B cell (primary cell): ENCODE data around the gene ITGAE. TPM values are rescaled to one million over a fixed set of nuclear protein-coding genes. Genes with fewer than 3 reads are reported as not detected.
A peak's percentile ranks its signal among the peaks of the same experiment; 100 is the strongest.

Experiments used
- ATAC-seq: fragments of 200-7000 bp; cut with Tn5 transposase; one replicate; pipeline ENCODE4 v1.10.0; 2021; ENCODE audit warnings: low read depth, mild to moderate bottlenecking, moderate number of reproducible peaks, moderate library complexity
- CTCF ChIA-PET: fragments of 350-600 bp; sonication (Branson Sonifier 250); formaldehyde crosslinking; loops from one replicate; lab custom pipeline; 2021; ENCODE audit warnings: antibody characterized with exemption, inconsistent platforms; lab: Charles Lee
- POLR2A ChIA-PET: fragments of 350-600 bp; sonication (Branson Sonifier 250); formaldehyde crosslinking; loops from one replicate; lab custom pipeline; 2021; ENCODE audit warnings: antibody characterized with exemption; lab: Charles Lee
- DNase-seq: peaks from one replicate; pipeline ENCODE4 v3.0.0; 2013
- H2AFZ ChIP-seq: 2 replicates; pipeline ENCODE4 v1.6.1; 2012; ENCODE audit warnings: mild to moderate bottlenecking, low read depth, low read length; ENCODE audit not compliant: insufficient read depth, poor library complexity, severe bottlenecking
- H3K27ac ChIP-seq, 2 donors: 1 replicate in 1 of 2; 2 replicates in 1 of 2; pipeline ENCODE4 v1.5.1; 2012 to 2013; ENCODE audit warnings: low read length in 2 of 2, mild to moderate bottlenecking in 2 of 2, moderate library complexity in 1 of 2
- H3K27me3 ChIP-seq, 4 experiments: fragments of 200-600 bp in 1 of 4; sonication (generic) in 1 of 4; replicated peaks in 1 of 4; 1 replicate in 2 of 4; 2 replicates in 2 of 4; pipeline versions ENCODE4 v1.6.1 to v1.7.0; 2013 to 2016; ENCODE audit warnings: low read length in 3 of 4, mild to moderate bottlenecking in 2 of 4, mixed read lengths in 1 of 4, moderate library complexity in 1 of 4; ENCODE audit not compliant: insufficient read depth in 4 of 4, control insufficient read depth in 3 of 4; ENCODE audit errors: control extremely low read depth in 1 of 4
- H3K36me3 ChIP-seq, 2 experiments: replicated peaks in 1 of 2; 1 replicate in 1 of 2; 2 replicates in 1 of 2; pipeline versions ENCODE4 v1.6.1 to v1.7.1; 2013; ENCODE audit warnings: low read length in 1 of 2; ENCODE audit not compliant: insufficient read depth in 2 of 2, control insufficient read depth in 1 of 2; ENCODE audit errors: control extremely low read depth in 1 of 2, extremely low read depth in 1 of 2
- H3K4me1 ChIP-seq, 2 donors: fragments of 200-600 bp in 1 of 2; sonication (generic) in 1 of 2; 1 replicate in 1 of 2; 2 replicates in 1 of 2; pipeline versions ENCODE4 v1.5.1 to v1.6.1; 2013 to 2017; ENCODE audit warnings: low read length in 2 of 2; ENCODE audit not compliant: control insufficient read depth in 2 of 2, insufficient read depth in 2 of 2
- H3K4me2 ChIP-seq: replicated peaks from 2 replicates; pipeline ENCODE3; 2012; ENCODE audit warnings: mild to moderate bottlenecking, low read depth, low read length; ENCODE audit not compliant: poor library complexity, severe bottlenecking
- H3K4me3 ChIP-seq, 5 experiments: fragments of 200-600 bp in 1 of 5; sonication (generic) in 1 of 5; 1 replicate in 3 of 5; 2 replicates in 2 of 5; pipeline versions ENCODE4 v1.5.1 to v1.7.0; 2011 to 2016; ENCODE audit warnings: low read length in 4 of 5, mild to moderate bottlenecking in 4 of 5, low read depth in 2 of 5, control low read depth in 1 of 5, moderate library complexity in 1 of 5; ENCODE audit not compliant: insufficient read depth in 1 of 5; ENCODE audit errors: control extremely low read depth in 1 of 5, extremely low read depth in 1 of 5
- H3K79me2 ChIP-seq: fragments of 200-600 bp; sonication (generic); one replicate; pipeline ENCODE4 v1.6.0; 2016; ENCODE audit warnings: low read length; ENCODE audit not compliant: control insufficient read depth, insufficient read depth
- H3K9ac ChIP-seq: fragments of 200-600 bp; sonication (generic); 2 replicates; pipeline ENCODE4 v1.6.1; 2017; ENCODE audit warnings: mild to moderate bottlenecking, low read length, moderate library complexity
- H3K9me3 ChIP-seq, 3 donors: one replicate each; pipeline versions ENCODE4 v1.6.1 to v1.7.1; 2013; ENCODE audit warnings: low read length in 2 of 3; ENCODE audit not compliant: control insufficient read depth in 2 of 3, insufficient read depth in 1 of 3; ENCODE audit errors: control extremely low read depth in 1 of 3
- H4K20me1 ChIP-seq: 2 replicates; pipeline ENCODE4 v1.6.0; 2012; ENCODE audit warnings: mild to moderate bottlenecking, low read length; ENCODE audit not compliant: insufficient read depth, control insufficient read depth, poor library complexity, severe bottlenecking
- H3K27ac Mint-ChIP-seq: one replicate; pipeline ENCODE4 v1.8.0; 2021; ENCODE audit warnings: mixed read lengths
- H3K27me3 Mint-ChIP-seq: one replicate; pipeline ENCODE4 v1.8.0; 2021; ENCODE audit warnings: mixed read lengths
- H3K4me1 Mint-ChIP-seq: one replicate; pipeline ENCODE4 v1.8.0; 2021; ENCODE audit warnings: mixed read lengths
- H3K4me3 Mint-ChIP-seq: one replicate; pipeline ENCODE4 v1.8.0; 2021; ENCODE audit warnings: mixed read lengths
- H3K9me3 Mint-ChIP-seq: one replicate; pipeline ENCODE4 v1.8.0; 2022; ENCODE audit warnings: mixed read lengths; ENCODE audit not compliant: insufficient read depth
- EZH2 ChIP-seq: IDR thresholded peaks from 2 replicates; pipeline ENCODE4 v1.6.1; 2012; ENCODE audit warnings: borderline replicate concordance, low read depth, mild to moderate bottlenecking, moderate library complexity, low read length; ENCODE audit not compliant: insufficient read depth, poor library complexity, severe bottlenecking
- WGBS: methylation state at CpG from one replicate; pipeline ENCODE4 v1.1.5; 2013; ENCODE audit warnings: missing lambda C conversion rate; ENCODE audit not compliant: insufficient coverage; 5-methylcytosine and 5-hydroxymethylcytosine counted together
- intact Hi-C: fragments of 100-400 bp; cut with micrococcal nuclease; formaldehyde crosslinking; loops from one replicate; pipeline ENCODE4 v1.10.0; 2022
- polyA plus RNA-seq: library from polyadenylated mRNA; depleted of rRNA; stranded (reverse); fragments of >200 nt; gene quantifications from 2 replicates; pipeline ENCODE4 v1.2.3, GENCODE V29; 2012
- total RNA-seq, 2 donors: library from RNA; stranded (reverse); fragments of 120-200 nt in 1 of 2; gene quantifications; 1 replicate in 1 of 2; 2 replicates in 1 of 2; pipeline versions ENCODE4 v1.2.3 to v1.2.4, GENCODE V29; 2013 to 2022
- TF ChIP-seq, protein P1 (sequence below): fragments of 200-600 bp; IDR thresholded peaks from one replicate; pipeline ENCODE4 v1.8.0; 2022; ENCODE audit warnings: antibody characterized with exemption, mild to moderate bottlenecking

ITGAE gene
- total and polyA plus RNA-seq, 2 donors (not counting 1 experiment from before 2014, with no cell fraction given), result 48.2 to 95.6 TPM

DNA sequence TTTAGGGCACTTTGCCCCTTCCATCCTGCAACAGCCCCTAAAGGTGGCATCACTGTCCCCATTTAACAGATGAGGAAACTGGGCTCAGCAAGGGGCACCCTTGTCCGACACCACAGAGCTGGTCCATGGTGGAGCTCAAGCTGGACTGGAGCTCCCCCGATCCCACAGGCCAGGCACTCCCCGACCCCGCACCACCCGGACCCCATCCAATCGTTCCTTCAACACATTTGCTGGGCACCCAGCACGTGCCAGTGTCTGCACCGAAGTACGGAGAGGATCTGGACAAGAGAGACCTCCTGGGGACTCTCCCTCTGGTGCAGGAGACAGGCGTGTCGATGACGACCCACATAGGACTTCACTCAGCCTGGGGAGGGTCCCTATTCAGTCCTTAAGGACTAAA lies 119.0 kb downstream of the ITGAE start:
- POLR2A ChIA-PET, result interaction anchor here (0.6 to 1.5 kb wide), 4 partner anchors 13 to 56 kb away, joined by 4 to 10 read pairs (median 4); no protein-coding TSS in a partner anchor

DNA sequence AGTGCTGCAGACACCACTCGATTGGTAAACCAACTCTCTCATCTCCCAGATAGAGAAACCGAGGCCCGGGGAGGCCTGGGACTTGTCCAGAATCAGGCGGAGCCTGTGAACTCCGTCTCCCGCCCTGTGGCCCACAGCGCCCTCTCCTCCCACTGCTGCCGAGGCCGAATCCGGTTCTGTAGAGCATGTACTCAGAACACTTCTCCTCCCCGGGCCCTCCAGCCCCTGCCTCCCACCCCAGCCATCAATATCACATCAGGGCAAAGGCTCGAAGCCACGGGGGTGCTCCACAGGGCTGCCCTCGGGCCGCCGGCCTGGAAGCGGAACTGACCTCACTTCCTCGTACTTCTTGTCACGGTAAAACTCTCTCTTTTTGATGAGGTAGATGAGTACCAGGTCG lies 119.4 kb downstream of the ITGAE start:
- DNase-seq (no peak), ATAC-seq (no peak)
- CTCF ChIA-PET, result interaction anchor here (1.2 to 5.2 kb wide), 5 partner anchors 11 to 145 kb away, joined by 3 to 184 read pairs (median 38); partner anchors contain the start of gene P2RX5
- H3K36me3 ChIP-seq, result peaks cover 0 to 70% of the 10 kb centered on the region in 2 experiments
- peaks cover 29% of the 10 kb centered on the region for H3K79me2 ChIP-seq
- WGBS, result 91% methylated on average over 13 of the region's 20 CpGs
- H3K4me3 ChIP-seq, result no peak overlapping the region
- POLR2A ChIA-PET, result interaction anchor here (0.6 to 1.5 kb wide), 2 partner anchors 13 to 57 kb away, joined by 4 read pairs; no protein-coding TSS in a partner anchor
- H3K27me3 ChIP-seq, result no peaks in the 10 kb centered on the region
- Mint-ChIP-seq H3K4me3 (no peak overlapping the region), H3K27me3 (no peaks in the 10 kb centered on the region), H3K9me3 (no peaks in the 10 kb centered on the region), H3K4me1 (peaks cover 44% of the 10 kb centered on the region), H3K27ac (peak overlapping the region; percentile 71)
- H4K20me1 ChIP-seq, result peaks cover 79% of the 10 kb centered on the region
- H3K9me3 ChIP-seq, result peaks cover 0 to 7% (median 0%) of the 10 kb centered on the region in 3 donors
- H3K4me1 ChIP-seq, result peaks cover 17 to 47% of the 10 kb centered on the region in 2 donors
- TF ChIP-seq, protein P1, sequence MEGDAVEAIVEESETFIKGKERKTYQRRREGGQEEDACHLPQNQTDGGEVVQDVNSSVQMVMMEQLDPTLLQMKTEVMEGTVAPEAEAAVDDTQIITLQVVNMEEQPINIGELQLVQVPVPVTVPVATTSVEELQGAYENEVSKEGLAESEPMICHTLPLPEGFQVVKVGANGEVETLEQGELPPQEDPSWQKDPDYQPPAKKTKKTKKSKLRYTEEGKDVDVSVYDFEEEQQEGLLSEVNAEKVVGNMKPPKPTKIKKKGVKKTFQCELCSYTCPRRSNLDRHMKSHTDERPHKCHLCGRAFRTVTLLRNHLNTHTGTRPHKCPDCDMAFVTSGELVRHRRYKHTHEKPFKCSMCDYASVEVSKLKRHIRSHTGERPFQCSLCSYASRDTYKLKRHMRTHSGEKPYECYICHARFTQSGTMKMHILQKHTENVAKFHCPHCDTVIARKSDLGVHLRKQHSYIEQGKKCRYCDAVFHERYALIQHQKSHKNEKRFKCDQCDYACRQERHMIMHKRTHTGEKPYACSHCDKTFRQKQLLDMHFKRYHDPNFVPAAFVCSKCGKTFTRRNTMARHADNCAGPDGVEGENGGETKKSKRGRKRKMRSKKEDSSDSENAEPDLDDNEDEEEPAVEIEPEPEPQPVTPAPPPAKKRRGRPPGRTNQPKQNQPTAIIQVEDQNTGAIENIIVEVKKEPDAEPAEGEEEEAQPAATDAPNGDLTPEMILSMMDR, result no peak
- TF ChIP-seq EZH2, result no peak
- peak overlapping the region; percentile 36 to 56 for H3K27ac ChIP-seq
- no peak overlapping the region for H2AFZ ChIP-seq
- no peak overlapping the region for H3K4me2 ChIP-seq
- intact Hi-C loops, result no loop called here
- no peak overlapping the region for H3K9ac ChIP-seq

More for the DNA sequence above, 119.0 kb downstream of the ITGAE start:
- no peaks in the 10 kb centered on the region for H3K9me3 Mint-ChIP-seq
- Histone ChIP-seq H2AFZ (no peak overlapping the region), H3K9ac (no peak overlapping the region), H3K27ac (peak overlapping the region; percentile 36 to 56), H3K79me2 (peaks cover 29% of the 10 kb centered on the region), H3K4me3 (no peak overlapping the region), H3K27me3 (no peaks in the 10 kb centered on the region), H4K20me1 (peaks cover 77% of the 10 kb centered on the region), H3K9me3 (peaks cover 0 to 7% (median 0%) of the 10 kb centered on the region in 3 donors), H3K4me2 (no peak overlapping the region), H3K4me1 (peaks cover 17 to 47% of the 10 kb centered on the region in 2 donors), H3K36me3 (peaks cover 0 to 68% of the 10 kb centered on the region in 2 experiments)
- intact Hi-C loops, result loop anchor here (2.0 kb wide), 5 partner anchors 13 to 145 kb away; partner anchors contain the start of genes EMC6, HASPIN and TAX1BP3
- WGBS, result 95% methylated on average over 11 of the region's 12 CpGs
- DNase-seq, result no peak
- ATAC-seq, result no peak
- TF ChIP-seq, protein P1, result no peak
- H3K4me3 Mint-ChIP-seq, result no peak overlapping the region
- CTCF ChIA-PET, result interaction anchor here (0.6 to 5.2 kb wide), 15 partner anchors 11 to 1115 kb away, joined by 3 to 184 read pairs (median 6); partner anchors contain the start of genes NCBP3 and P2RX5
- H3K27me3 Mint-ChIP-seq, result no peaks in the 10 kb centered on the region
- peak overlapping the region; percentile 71 for H3K27ac Mint-ChIP-seq
- peaks cover 44% of the 10 kb centered on the region for H3K4me1 Mint-ChIP-seq
